Lung (tissue), 12 donors: ENCODE measurements around the gene IPO9. TPM values are rescaled to one million over a fixed set of nuclear protein-coding genes. Genes with fewer than 3 reads are reported as not detected.

Source experiments
- ATAC-seq: fragments of 200-7000 bp; cut with Tn5 transposase; one replicate; pipeline ENCODE4 v1.9.1; 2020; ENCODE audit warnings: moderate number of reproducible peaks; ENCODE audit not compliant: insufficient read depth, low FRiP score
- DNase-seq, 3 donors: peaks; one replicate each; pipeline ENCODE4 v3.0.0-alpha.2; 2013 to 2017
- H3K27ac ChIP-seq, 2 donors: one replicate each; pipeline ENCODE4 v1.5.1; 2013; ENCODE audit warnings: mild to moderate bottlenecking in 2 of 2, moderate library complexity in 2 of 2, control low read depth in 1 of 2, inconsistent platforms in 1 of 2, low read depth in 1 of 2, low read length in 1 of 2
- H3K27me3 ChIP-seq, 3 donors: one replicate each; pipeline ENCODE4 v1.5.1; 2013; ENCODE audit warnings: low read length in 2 of 3; ENCODE audit not compliant: control insufficient read depth in 3 of 3, insufficient read depth in 3 of 3
- H3K36me3 ChIP-seq, 4 donors: one replicate each; pipeline ENCODE4 v1.5.1; 2013; ENCODE audit warnings: low read length in 4 of 4, mild to moderate bottlenecking in 1 of 4, moderate library complexity in 1 of 4; ENCODE audit not compliant: control insufficient read depth in 4 of 4, insufficient read depth in 4 of 4
- H3K4me1 ChIP-seq, 5 donors: one replicate each; pipeline ENCODE4 v1.5.1; 2013; ENCODE audit warnings: low read length in 5 of 5, mild to moderate bottlenecking in 2 of 5, moderate library complexity in 1 of 5; ENCODE audit not compliant: control insufficient read depth in 5 of 5, insufficient read depth in 5 of 5
- H3K4me3 ChIP-seq: one replicate; pipeline ENCODE4 v1.5.1; 2013; ENCODE audit warnings: mild to moderate bottlenecking, control low read depth, moderate library complexity
- H3K9ac ChIP-seq, 2 donors: one replicate each; pipeline ENCODE4 v1.5.1; 2013; ENCODE audit warnings: low read length in 2 of 2, control low read depth in 1 of 2; ENCODE audit not compliant: insufficient read depth in 1 of 2
- H3K9me3 ChIP-seq, 4 donors: one replicate each; pipeline ENCODE4 v1.5.1; 2013; ENCODE audit warnings: low read length in 3 of 4, mild to moderate bottlenecking in 1 of 4, moderate library complexity in 1 of 4; ENCODE audit not compliant: control insufficient read depth in 4 of 4, insufficient read depth in 3 of 4
- CTCF ChIP-seq: IDR thresholded peaks from 2 replicates; pipeline ENCODE4 v1.5.1; 2012; ENCODE audit warnings: mild to moderate bottlenecking; ENCODE audit errors: control extremely low read depth, extremely low read depth
- WGBS, 2 donors: extraction: QIAGEN DNeasy Blood & Tissue Kit; methylation state at CpG; one replicate each; pipeline ENCODE4 v1.1.7; 2013; 5-methylcytosine and 5-hydroxymethylcytosine counted together
- polyA plus RNA-seq, 2 donors: library from polyadenylated mRNA; stranded (reverse); fragments of 200-250 nt; gene quantifications; one replicate each; pipeline ENCODE4 v1.2.1, GENCODE V29; 2013
- total RNA-seq, 2 donors: library from RNA; depleted of rRNA in 1 of 2; stranded (reverse); fragments of >200 nt in 1 of 2; gene quantifications; one replicate each; pipeline ENCODE4 v1.2.1, GENCODE V29; 2014 to 2021
- donor health status: control.
- donor health status: control.
- donor health status: Bipolar disorder and iron deficiency.
- donor health status: healthy.
- donor health status: DM: yes; HTN: yes; CAD: no.

Gene IPO9
- total and polyA plus RNA-seq, 4 donors, result 16.7 to 52.3 (median 30.8) TPM

- Histone ChIP-seq H3K4me3 (no peak overlapping the region), H3K27ac (no peak overlapping the region), H3K4me1 (peaks cover 0 to 25% (median 11%) of the 10 kb centered on the region in 5 donors), H3K36me3 (peaks cover 10 to 37% (median 27%) of the 10 kb centered on the region in 4 donors), H3K27me3 (no peaks in the 10 kb centered on the region), H3K9me3 (no peaks in the 10 kb centered on the region), H3K9ac (no peak overlapping the region)
- ATAC-seq (no peak), DNase-seq (peak in 2 of 3 donors; percentile 51 to 81)
- 33 to 75% methylated on average over 1 of the region's 1 CpG for WGBS, 2 donors
- no peak for TF ChIP-seq CTCF
Observed at GRCh38 chr1:201781437-201781836, 47.5 kb upstream of the IPO9 start.

- no peak for TF ChIP-seq CTCF
- DNase-seq (no peak), ATAC-seq (no peak)
- no peak overlapping the region for H3K27ac ChIP-seq
- H3K27me3 ChIP-seq, result no peaks in the 10 kb centered on the region
- H3K36me3 ChIP-seq, result peaks cover 11 to 46% (median 32%) of the 10 kb centered on the region in 4 donors
- no peak overlapping the region for H3K4me3 ChIP-seq
- peaks cover 0 to 25% (median 11%) of the 10 kb centered on the region in 5 donors for H3K4me1 ChIP-seq
- no peaks in the 10 kb centered on the region for H3K9me3 ChIP-seq
- 96 to 99% methylated on average over 12 of the region's 12 CpGs for WGBS, 2 donors
- no peak overlapping the region for H3K9ac ChIP-seq
Observed at GRCh38 chr1:201782353-201782752, 46.6 kb upstream of the IPO9 start.

GRCh38 chr1:201783058-201783457 lies 45.9 kb upstream of the IPO9 start:
- H3K9ac ChIP-seq, result no peak overlapping the region
- peaks cover 11 to 51% (median 35%) of the 10 kb centered on the region in 4 donors for H3K36me3 ChIP-seq
- DNase-seq, result peak in 1 of 3 donors; percentile 50
- no peaks in the 10 kb centered on the region for H3K9me3 ChIP-seq
- H3K27me3 ChIP-seq, result no peaks in the 10 kb centered on the region
- no peak for ATAC-seq
- WGBS, 2 donors, result 88 to 89% methylated on average over 2 of the region's 2 CpGs
- H3K4me1 ChIP-seq, result peaks cover 0 to 20% (median 8%) of the 10 kb centered on the region in 5 donors
- no peak for TF ChIP-seq CTCF
- H3K4me3 ChIP-seq, result no peak overlapping the region
- no peak overlapping the region for H3K27ac ChIP-seq

- ATAC-seq (no peak), DNase-seq (no peak)
- Histone ChIP-seq H3K36me3 (peaks cover 15 to 52% (median 37%) of the 10 kb centered on the region in 4 donors), H3K9me3 (no peaks in the 10 kb centered on the region), H3K27me3 (no peaks in the 10 kb centered on the region), H3K4me3 (no peak overlapping the region), H3K27ac (no peak overlapping the region), H3K4me1 (peaks cover 0 to 15% (median 4%) of the 10 kb centered on the region in 5 donors), H3K9ac (no peak overlapping the region)
- WGBS, 2 donors, result 93 to 94% methylated on average over 6 of the region's 6 CpGs
- TF ChIP-seq CTCF, result no peak
Observed at GRCh38 chr1:201783572-201783971, 45.4 kb upstream of the IPO9 start.
